HG02938 (cell line): ENCODE data around the gene ATF7IP.

ENCODE experiments used
- ATAC-seq: cut with Tn5 transposase; IDR thresholded peaks from one replicate; pipeline ENCODE4 v1.9.1; 2021; ENCODE audit warnings: mild to moderate bottlenecking, moderate library complexity; ENCODE audit not compliant: unreplicated experiment

The ATF7IP gene

GRCh38 chr12:14410177-14410576 is 44.7 kb downstream of the ATF7IP start:
- no peak for ATAC-seq

GRCh38 chr12:14410841-14411569 is 45.5 kb downstream of the ATF7IP start:
- no peak for ATAC-seq

- ATAC-seq: no peak
Measured at GRCh38 chr12:14416658-14417057, 51.2 kb downstream of the ATF7IP start.

GRCh38 chr12:14417715-14418114 is 52.2 kb downstream of the ATF7IP start:
- no peak for ATAC-seq

- no peak for ATAC-seq
Measured at GRCh38 chr12:14418451-14418890, 53.0 kb downstream of the ATF7IP start.

- ATAC-seq: no peak
Measured at GRCh38 chr12:14422516-14423230, 57.2 kb downstream of the ATF7IP start.

- ATAC-seq: no peak
Measured at GRCh38 chr12:14424545-14424944, 59.1 kb downstream of the ATF7IP start.

- no peak for ATAC-seq
Measured at GRCh38 chr12:14426792-14427191, 61.3 kb downstream of the ATF7IP start.

GRCh38 chr12:14427929-14428328 is 62.4 kb downstream of the ATF7IP start:
- ATAC-seq: no peak

GRCh38 chr12:14430394-14430986 is 65.0 kb downstream of the ATF7IP start:
- ATAC-seq: no peak

- no peak for ATAC-seq
Measured at GRCh38 chr12:14431975-14432374, 66.5 kb downstream of the ATF7IP start.

GRCh38 chr12:14435627-14436026 is 70.1 kb downstream of the ATF7IP start:
- ATAC-seq: no peak

GRCh38 chr12:14442221-14442881 is 76.9 kb downstream of the ATF7IP start:
- ATAC-seq: no peak

GRCh38 chr12:14443531-14443930 is 78.0 kb downstream of the ATF7IP start:
- ATAC-seq: no peak

GRCh38 chr12:14450479-14450878 is 85.0 kb downstream of the ATF7IP start:
- ATAC-seq: no peak

GRCh38 chr12:14452336-14452735 is 86.9 kb downstream of the ATF7IP start:
- ATAC-seq: no peak

GRCh38 chr12:14452865-14453264 is 87.4 kb downstream of the ATF7IP start:
- ATAC-seq: no peak

- ATAC-seq: no peak
Measured at GRCh38 chr12:14454098-14454907, 88.8 kb downstream of the ATF7IP start.

GRCh38 chr12:14460212-14460841 is 94.8 kb downstream of the ATF7IP start:
- ATAC-seq: no peak

- ATAC-seq: no peak
Measured at GRCh38 chr12:14471497-14471896, 106.0 kb downstream of the ATF7IP start.
